Measurements from ENCODE around the gene TMEM19.
"Not testable (repeated sequence)": the region's sequence is repeated elsewhere in the genome, so short reads cannot be mapped to it uniquely, and the experiment has no call there.

Gene TMEM19

DNA sequence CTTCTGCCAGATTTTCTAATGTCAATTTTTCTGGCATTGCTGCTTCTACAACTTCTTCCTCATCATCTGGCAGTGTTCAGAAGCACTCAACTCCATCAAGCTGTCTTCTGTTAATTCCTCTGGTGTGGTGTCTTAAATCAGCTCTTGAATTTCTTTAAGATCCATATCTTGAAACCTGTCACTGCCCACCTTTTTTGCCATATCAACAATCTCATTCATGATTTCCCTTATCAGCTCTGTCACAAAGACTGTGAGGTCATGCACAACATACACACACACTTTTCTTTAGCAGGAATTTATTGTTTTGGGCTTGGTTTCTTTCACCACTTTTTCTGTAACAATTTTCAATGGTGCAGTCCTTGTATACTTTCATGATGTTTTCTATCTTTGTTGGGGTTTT is 14.6 kb upstream of the TMEM19 start:
- no peak for DNase-seq

GRCh38 chr12:71671816-71672215 is 14.1 kb upstream of the TMEM19 start:
- DNase-seq, result no peak

DNA sequence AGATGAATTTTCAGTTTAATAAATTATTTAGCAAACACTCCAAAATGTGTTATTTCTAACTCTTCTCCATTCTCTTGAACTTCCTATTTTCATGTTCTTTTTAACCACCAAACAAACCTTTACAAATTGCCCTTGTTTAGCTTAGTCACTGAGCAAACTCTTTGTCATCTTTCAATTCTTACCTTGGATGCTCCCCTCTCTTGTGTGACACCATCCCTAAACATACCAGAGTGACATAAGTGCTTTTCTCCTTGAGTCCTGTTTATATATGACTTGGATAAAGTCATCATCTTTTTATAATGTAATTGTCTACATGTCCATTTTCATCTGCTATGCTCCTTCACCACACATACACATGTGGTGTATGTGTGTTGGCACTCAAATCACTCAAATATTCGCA is 3.4 kb upstream of the TMEM19 start:
- DNase-seq, result no peak

DNA sequence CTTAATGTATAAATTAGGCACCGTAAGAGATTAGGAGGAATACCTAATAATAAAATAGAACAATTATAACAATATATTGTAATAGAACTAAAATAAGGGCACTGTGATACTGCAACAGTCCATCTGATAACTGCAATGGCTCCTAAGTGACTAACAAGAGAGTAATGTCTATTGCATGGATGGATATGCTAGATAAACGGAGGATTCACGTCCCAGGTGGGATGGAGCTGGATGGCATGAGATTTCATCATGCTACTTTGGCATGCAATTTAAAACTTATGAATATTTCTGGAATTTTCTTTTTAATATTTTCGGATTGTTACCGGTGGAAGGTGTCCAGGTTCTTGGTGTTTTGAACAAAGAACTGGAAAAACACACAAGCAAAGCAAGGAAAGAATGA is 2.2 kb upstream of the TMEM19 start:
- DNase-seq, result peak; percentile 30

DNA sequence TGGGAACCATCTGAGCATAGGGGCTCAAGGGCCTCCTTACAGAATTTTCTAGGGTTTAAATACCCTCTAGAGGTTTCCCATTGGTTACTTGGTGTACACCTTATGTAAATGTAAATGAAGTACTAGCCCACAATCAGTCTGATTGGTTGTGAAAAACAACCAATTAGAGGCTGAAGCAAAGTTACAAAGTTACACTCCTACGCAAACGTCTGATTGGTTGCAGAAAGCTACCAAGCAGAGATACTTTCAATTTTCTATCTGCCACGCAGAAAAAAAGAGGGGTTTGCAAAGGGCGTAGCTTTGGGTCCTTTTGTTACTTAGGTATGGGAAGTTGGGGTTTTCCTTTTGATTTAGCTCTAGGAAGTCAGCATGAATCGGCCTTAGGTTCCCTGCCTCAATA is 1.8 kb upstream of the TMEM19 start:
- no peak for DNase-seq

- no peak for DNase-seq
These were observed 473 bp upstream of the TMEM19 start for GRCh38 chr12:71685312-71685906.

DNA sequence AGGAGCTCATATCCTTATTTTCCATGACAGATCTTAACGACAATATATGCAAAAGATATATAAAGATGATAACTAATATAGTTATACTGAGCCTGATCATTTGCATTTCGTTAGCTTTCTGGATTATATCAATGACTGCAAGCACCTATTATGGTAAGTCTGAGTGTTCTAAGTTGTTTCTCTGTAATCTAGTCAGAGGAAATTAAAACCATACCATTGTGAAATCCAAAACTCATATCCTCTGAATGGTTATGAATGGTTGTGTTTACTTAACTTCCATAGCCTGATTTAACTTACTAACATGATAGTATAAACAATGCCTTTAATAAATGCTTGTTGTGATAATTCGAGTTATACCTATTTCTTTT is 760 bp downstream of the TMEM19 start:
- DNase-seq, result peak; percentile 21

DNA sequence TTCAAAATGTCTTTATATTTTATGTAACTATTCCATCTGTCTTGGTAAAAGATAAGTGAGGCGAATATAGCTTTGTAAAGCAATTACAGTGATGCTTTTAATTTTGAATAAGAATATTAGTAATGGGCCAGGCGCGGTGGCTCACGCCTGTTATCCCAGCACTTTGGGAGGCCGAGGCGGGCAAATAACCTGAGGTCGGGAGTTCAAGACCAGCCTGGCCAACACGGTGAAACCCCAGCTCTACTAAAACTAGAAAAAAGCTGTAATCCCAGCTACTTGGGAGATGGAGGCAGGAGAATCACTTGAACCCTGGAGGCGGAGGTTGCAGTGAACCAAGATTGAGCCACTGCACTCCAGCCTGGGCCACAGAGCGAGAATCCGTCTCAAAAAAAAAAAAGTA is 1.3 kb downstream of the TMEM19 start:
- DNase-seq, result not testable (repeated sequence)

DNA sequence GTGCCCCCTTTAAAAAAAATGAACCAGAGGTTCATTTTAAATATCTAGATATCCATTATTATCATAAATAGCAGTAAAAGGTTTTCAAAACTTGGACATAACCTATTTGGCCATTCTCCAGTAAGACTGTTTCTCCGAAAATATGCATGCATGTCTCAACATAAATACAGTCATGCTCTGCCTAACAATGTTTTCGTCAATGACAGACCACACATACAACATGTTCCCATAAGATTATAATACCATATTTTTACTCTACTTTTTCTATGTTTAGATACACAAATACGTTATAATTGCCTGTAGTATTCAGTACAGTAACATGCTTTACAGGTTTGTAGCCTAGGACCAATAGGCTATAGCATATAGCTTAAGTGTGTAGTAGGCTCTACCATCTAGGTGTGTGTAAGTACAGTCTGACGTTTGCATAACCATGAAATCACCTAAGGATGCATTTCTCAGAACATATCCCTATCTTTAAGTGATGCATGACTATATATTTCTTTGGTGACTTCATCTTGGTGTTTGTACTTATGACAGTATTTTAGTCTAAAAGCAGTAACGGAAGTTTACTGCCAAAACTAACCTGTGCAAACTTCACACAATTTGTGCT is 3.2 kb downstream of the TMEM19 start:
- no peak for DNase-seq

DNA sequence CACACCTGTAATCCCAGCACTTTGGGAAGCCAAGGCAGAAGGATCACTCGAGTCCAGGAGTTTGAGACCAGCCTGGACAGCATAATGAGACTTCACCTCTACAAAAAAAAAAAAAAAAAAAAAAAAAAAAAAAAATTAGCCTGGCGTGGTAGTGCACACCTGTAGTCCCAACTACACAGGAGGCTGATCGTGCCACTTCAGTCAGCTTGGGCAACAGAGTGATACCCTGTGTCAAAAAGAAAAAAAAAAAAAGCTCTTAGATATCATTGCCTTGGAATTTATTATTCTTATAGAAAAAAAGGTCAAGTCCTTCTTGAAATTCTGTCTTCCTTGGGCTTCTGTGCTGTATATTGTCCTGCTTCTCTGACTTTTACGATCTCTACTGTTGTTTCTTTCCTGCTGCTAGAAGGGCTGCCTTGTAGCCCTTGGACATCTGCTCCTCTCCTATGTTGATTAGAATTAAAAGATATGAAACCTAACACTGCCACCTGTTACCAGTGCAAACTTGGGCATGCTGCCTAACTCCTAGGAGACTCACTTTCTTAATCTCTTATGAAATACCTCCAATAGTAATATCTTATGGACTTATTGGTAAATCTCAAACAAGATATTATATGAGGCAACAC is 5.7 kb downstream of the TMEM19 start:
- no peak for DNase-seq

DNA sequence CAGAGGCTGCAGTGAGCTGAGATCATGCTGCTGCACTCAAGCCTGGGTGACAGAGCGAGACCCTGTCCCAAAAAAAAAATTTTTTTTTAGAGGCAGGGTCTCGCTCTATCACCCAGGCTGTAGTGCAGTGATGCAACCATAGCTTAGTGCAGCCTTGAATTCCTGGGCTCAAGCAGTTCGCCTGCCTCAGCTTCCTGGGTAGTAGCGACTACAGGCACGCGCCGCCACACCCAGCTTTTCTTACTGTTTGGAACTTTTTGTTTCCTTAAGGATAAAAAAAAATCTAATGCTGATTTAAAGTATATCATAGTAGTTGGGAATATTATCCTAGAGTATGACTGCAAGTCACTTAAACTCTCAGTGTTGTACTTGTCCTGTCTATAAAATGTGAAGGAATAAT is 7.2 kb downstream of the TMEM19 start:
- no peak for DNase-seq

DNA sequence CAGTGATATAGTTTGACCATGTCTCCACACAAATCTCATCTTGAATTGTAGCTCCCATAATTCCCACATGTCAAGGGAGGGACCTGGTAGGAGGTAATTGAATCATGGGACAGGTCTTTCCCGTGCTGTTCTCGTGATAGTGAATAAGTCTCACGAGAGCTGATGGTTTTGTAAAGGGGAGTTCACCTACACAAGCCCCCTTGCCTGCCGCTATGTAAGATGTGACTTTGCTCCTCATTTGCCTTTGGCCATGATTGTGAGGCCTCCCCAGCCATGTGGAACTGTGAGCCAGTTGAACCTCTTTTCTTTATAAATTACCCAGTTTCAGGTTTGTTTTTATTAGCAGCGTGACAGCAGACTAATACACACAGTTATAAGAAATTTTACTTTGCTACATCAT is 7.8 kb downstream of the TMEM19 start:
- not testable (repeated sequence) for DNase-seq

DNA sequence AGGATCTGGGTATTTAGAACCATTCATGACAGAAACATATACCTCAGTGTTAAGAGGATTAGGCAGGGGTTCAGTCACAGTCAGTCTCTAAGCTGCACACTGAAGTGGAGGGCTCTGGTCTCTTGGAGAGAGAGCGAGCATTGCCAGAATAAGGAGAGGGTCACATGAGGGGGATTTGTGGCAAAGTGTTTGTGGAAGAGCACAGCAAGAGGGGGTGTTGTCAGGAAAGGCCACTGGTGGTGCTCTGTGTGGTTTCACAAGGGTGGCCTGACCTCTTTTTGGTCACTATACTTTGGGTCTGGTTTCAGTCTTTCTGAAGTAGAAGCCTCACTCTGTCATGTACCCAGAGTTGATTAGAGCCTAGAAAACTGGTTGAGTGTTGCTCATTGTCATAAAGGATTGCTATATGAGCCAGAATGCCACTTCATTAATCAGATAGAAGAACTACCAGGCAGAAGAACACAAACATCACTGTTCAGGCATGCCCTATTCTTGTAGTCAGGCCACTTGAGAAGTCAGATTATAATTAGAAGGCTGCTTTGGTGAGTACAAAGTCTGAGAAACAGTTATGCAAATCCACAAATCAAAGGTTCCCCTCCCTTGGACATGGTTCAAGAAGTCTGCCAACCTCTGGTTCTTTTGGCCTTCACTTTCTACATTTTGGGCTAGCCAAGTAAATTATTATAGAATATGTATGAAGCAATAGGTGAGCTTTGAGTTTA is 8.4 kb downstream of the TMEM19 start:
- no peak for DNase-seq

DNA sequence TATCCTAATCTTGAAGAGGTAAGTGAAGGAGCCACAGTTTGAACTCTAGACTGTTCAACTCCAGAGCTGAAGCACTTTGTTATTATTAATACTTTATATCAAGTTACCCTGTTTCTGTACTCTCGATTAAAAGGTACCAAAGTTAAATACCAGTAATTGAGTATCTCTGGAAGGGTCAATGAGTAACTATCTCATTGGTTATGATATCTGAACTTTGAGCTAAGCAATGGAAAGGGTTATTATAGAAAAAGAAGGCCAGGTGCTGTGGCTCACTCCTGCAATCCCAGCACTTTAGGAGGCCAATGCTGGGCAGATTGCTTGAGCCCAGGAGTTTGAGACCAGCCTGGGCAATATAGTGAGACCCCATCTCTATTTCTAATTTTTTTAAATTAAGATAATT is 9.9 kb downstream of the TMEM19 start:
- no peak for DNase-seq

DNA sequence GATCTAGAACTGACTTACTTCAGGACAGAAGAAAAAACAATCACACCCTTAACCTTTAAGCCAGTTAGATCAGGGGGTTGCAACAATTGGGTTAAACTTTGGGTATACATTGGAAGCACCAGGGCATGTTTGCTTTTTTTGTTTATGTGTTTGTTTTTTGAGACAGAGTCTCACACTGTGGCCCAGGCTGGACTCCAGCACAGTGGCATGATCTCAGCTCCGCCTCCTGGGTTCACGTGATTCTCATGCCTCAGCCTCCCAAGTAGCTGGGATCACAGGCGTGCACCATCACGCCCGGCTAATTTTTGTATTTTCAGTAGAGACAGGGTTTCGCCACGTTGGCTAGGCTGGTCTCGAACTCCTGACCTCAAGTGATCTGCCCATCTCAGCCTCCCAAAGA is 16.3 kb downstream of the TMEM19 start:
- not testable (repeated sequence) for DNase-seq

GRCh38 chr12:71702590-71702989 is 16.7 kb downstream of the TMEM19 start:
- no peak for DNase-seq

- no peak for DNase-seq
These were observed 17.3 kb downstream of the TMEM19 start for GRCh38 chr12:71703206-71703605.

DNA sequence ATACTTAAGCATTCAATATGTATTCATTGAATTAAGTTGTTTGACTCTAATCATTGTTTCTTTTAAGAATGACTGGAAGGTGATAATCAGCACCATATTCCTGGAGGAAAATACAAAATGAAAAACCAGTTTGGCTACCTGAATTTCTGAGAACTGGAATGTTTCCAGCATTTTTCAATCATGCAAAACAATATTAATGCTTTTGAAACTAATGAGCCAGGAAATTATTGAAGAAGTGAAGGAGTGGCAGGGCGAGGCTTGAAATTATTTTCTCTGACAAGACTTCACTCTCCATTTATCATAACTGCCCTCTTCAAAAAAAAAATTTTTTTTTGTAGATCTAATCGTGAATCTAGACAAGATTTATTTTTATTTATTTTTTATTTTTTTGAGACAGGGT is 19.0 kb downstream of the TMEM19 start:
- no peak for DNase-seq

DNA sequence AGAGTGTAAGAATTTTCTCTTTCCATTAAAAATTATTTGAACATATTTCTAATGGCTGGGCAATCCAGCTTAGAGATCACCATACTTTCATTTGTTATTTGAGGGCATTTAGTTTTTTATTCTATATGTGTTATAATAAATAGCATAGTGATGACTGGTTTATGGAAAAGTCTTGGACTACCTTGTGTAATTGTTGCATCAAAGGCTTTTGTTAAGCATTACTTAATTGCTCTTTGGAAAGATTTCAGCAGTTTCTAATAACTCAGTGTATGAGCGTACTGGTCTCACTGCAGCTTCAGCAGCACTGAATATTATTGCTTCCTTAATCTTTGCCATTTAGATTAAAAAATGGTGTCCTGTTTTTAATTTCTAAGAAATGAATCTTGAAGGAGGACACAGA is 22.8 kb downstream of the TMEM19 start:
- DNase-seq, result peak; percentile 37

DNA sequence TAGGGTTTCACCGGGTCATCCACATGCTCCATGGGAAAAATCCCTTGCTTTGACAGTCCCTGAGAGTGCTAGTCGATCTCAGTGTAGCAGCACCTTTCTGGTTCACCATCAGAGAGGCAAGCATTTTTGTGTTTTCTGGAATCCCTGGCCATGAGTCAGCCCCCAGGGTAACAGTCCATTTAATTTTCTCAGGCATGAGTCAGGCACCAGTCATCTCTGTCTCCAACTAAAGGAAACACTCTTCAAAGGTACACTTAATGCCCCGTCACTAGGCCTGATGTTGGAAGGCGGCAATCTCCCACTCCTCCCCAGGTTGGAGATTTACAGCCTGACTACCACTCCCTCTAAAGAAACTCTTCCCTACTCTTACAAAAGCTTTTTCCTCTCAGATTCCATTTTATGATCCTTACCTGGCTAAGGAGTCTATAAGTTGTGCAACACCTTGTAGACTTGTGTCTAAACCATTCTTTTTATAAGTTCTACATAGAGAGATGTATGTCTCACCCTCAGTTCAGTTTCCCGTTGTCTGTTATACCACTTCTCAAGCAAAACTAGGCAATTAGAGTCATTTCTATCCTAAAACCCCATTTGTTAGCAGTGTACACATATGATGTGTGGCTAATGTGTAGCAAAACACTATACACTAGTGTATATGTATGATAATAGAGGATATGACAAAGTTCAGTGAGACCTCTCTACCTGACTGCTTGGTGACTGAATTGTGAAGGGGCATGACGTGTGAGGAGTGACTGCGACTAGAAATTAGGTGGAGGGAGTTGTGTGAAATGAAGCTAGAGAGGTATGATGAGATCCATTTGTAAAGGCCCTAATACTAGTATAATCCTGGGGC is 24.6 kb downstream of the TMEM19 start:
- DNase-seq, result peak; percentile 94

DNA sequence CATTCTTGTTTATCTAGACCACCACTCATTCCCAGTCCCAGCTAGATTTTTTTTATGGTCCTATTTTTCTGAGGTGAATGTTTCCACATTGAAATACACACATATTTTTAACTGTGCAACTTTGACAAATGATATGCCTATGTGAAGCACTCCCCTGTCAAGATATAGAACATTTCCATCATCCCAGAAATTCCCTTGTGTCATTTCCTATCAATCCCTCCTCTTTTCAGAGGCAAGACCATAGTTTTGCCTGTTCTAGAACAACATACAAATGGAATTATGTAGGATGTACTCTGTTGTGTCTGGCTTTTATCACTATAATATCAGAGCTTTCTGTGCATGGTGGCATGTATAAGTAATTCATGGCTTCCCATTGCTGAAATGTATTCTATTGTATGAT is 32.7 kb downstream of the TMEM19 start:
- no peak for DNase-seq

DNA sequence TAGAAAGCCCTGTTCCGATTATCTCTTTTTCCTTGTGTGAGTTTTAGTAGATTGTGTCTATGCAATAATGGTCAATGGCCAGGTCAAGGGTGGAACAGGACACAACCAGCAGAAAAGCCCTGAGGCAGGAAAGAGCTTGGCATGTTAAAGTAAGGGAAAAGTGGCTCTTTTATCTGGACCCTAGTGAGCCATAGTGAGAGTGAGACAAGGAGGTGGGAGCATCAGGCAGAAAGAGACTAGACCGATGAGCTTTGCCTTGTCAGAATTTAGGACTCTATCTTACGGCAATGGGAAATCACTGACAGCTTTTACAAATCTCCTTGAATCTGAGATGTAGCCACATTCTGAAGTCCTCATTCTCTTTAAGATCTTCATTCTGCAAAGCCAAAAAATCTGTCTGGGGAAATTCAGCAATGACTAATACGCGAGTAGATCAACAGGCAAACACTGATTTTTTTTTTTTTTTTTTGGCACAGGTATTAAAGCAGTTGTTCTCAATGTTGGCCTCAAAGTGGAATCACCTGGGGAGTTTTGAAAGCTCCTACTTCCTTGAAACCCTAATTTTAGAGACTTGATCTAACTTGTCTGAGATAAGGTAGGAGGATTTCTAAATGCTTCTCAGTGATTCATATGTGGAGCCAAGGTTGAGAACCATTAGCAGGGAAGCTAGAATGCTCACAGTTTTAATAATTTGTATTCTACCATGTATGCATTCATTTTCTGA is 33.9 kb downstream of the TMEM19 start:
- no peak for DNase-seq
